ENCODE results near the gene CCL4.
A peak's percentile ranks its signal among the peaks of the same experiment; 100 is the strongest.

The CCL4 gene

DNA sequence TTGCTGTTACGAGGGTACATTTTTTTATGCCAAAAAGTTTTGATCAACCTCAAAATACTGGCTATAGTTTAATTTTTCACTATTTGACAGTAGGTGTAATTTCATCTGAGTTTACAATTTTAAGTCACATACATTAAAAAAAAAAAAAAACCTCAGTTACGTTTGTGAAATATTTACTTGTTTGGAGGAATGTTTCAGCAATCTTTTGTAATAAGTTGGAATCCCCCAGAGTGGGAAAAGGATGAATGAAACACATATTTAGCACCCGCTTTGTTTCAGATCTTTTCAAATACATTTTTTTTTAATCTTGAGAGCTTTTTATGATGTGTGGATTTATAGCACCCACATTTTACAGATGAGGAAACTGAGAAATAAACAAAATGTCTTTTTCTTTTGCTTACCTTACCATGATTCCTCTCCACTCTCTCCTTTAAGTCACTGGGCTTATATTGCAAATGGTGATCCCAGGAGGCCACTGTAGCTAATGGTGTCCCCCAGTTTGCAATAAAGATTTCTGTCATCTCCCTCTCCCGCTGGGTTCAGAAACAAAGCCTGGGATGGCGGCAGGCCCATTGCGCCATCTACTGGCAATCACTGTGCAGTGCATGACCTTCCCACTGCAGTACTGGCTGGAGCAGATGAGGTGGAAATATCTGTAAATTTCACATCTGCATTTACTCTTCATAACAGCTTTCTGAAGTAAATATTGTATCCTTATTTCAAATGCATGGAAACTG is 45.1 kb downstream of the CCL4 start:
- no peaks in the 10 kb centered on the region for H3K9me3 ChIP-seq (replicated peaks; ENCODE audit: insufficient read depth, low read length)
- H3K4me2 ChIP-seq (ENCODE audit: low read depth, low read length) = peak overlapping the region; percentile 7; the same call in 1 of the 2 replicates
- no peaks in the 10 kb centered on the region for H3K9me2 ChIP-seq (replicated peaks; ENCODE audit: insufficient read depth, low read length)
- no peak overlapping the region for H3K27ac ChIP-seq (ENCODE audit: low read length)
- peak overlapping the region; percentile 1; the same call in 1 of the 2 replicates for H3K9ac ChIP-seq (ENCODE audit: low read length)
- no peaks in the 10 kb centered on the region for H4K20me1 ChIP-seq (ENCODE audit: insufficient read depth, low read length)
- no peaks in the 10 kb centered on the region for H3K27me3 ChIP-seq (replicated peaks; ENCODE audit: insufficient read depth, low read length)
- H3F3A ChIP-seq (ENCODE audit: insufficient read depth, low read length) = no peaks in the 10 kb centered on the region
- peaks cover 37% of the 10 kb centered on the region for H3K4me1 ChIP-seq (ENCODE audit: low read length)
- H3K79me2 ChIP-seq (ENCODE audit: low read length) = no peaks in the 10 kb centered on the region
- no peak overlapping the region for H3K4me3 ChIP-seq (ENCODE audit: low read length)
- DNase-seq = peak; percentile 78
- H3K36me3 ChIP-seq (replicated peaks; ENCODE audit: insufficient read depth, low read length) = no peaks in the 10 kb centered on the region
- TF ChIP-seq, protein P1, sequence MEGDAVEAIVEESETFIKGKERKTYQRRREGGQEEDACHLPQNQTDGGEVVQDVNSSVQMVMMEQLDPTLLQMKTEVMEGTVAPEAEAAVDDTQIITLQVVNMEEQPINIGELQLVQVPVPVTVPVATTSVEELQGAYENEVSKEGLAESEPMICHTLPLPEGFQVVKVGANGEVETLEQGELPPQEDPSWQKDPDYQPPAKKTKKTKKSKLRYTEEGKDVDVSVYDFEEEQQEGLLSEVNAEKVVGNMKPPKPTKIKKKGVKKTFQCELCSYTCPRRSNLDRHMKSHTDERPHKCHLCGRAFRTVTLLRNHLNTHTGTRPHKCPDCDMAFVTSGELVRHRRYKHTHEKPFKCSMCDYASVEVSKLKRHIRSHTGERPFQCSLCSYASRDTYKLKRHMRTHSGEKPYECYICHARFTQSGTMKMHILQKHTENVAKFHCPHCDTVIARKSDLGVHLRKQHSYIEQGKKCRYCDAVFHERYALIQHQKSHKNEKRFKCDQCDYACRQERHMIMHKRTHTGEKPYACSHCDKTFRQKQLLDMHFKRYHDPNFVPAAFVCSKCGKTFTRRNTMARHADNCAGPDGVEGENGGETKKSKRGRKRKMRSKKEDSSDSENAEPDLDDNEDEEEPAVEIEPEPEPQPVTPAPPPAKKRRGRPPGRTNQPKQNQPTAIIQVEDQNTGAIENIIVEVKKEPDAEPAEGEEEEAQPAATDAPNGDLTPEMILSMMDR (IDR thresholded peaks at IDR 0.05; ENCODE audit: low read length) = peak; percentile 100
- no peak for TF ChIP-seq EZH2 (optimal IDR thresholded peaks at IDR 0.05; ENCODE audit: low read depth, low read length)
- H2AFZ ChIP-seq (ENCODE audit: low read length) = peak overlapping the region; percentile 37

DNA sequence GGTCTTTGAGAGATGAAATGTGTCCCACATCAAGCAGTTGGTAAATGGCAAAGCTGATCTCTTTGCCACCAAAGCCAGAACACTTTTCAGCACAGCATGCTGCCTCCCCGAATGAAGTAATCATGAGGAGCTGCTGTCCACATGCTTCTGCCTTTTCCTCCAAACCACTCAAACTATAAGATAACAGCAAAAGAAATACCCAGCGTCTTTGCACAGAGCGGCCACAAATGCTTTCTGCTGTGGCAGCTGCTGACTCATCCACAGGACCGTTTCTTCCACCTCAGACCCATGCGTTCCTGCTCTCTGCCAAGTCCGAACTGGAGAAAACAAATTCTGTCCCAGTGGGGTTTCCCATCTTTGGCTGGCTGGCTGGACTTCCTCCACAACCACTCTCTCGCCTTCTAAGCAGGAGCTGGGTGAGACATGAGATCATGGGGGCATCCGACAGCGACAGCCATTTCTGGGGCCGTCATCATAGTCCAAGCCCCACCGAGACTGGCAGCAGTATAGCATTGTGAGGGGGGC is 45.7 kb downstream of the CCL4 start:
- peak overlapping the region; percentile 1; the same call in 1 of the 2 replicates for H3K9ac ChIP-seq (ENCODE audit: low read length)
- H3K4me2 ChIP-seq (ENCODE audit: low read depth, low read length) = peak overlapping the region; percentile 7; the same call in 1 of the 2 replicates
- H3F3A ChIP-seq (ENCODE audit: insufficient read depth, low read length) = no peaks in the 10 kb centered on the region
- H3K4me3 ChIP-seq (ENCODE audit: low read length) = no peak overlapping the region
- H3K27ac ChIP-seq (ENCODE audit: low read length) = no peak overlapping the region
- no peaks in the 10 kb centered on the region for H3K36me3 ChIP-seq (replicated peaks; ENCODE audit: insufficient read depth, low read length)
- peak overlapping the region; percentile 37 for H2AFZ ChIP-seq (ENCODE audit: low read length)
- TF ChIP-seq, protein P1 (IDR thresholded peaks at IDR 0.05; ENCODE audit: low read length) = no peak
- TF ChIP-seq EZH2phosphoT487 (IDR thresholded peaks at IDR 0.05; ENCODE audit: low read length) = no peak
- TF ChIP-seq EZH2 (optimal IDR thresholded peaks at IDR 0.05; ENCODE audit: low read depth, low read length) = no peak
- no peaks in the 10 kb centered on the region for H4K20me1 ChIP-seq (ENCODE audit: insufficient read depth, low read length)
- H3K9me2 ChIP-seq (replicated peaks; ENCODE audit: insufficient read depth, low read length) = no peaks in the 10 kb centered on the region
- H3K27me3 ChIP-seq (replicated peaks; ENCODE audit: insufficient read depth, low read length) = no peaks in the 10 kb centered on the region
- no peaks in the 10 kb centered on the region for H3K79me2 ChIP-seq (ENCODE audit: low read length)
- DNase-seq = no peak
- peaks cover 31% of the 10 kb centered on the region for H3K4me1 ChIP-seq (ENCODE audit: low read length)
- no peaks in the 10 kb centered on the region for H3K9me3 ChIP-seq (replicated peaks; ENCODE audit: insufficient read depth, low read length)

DNA sequence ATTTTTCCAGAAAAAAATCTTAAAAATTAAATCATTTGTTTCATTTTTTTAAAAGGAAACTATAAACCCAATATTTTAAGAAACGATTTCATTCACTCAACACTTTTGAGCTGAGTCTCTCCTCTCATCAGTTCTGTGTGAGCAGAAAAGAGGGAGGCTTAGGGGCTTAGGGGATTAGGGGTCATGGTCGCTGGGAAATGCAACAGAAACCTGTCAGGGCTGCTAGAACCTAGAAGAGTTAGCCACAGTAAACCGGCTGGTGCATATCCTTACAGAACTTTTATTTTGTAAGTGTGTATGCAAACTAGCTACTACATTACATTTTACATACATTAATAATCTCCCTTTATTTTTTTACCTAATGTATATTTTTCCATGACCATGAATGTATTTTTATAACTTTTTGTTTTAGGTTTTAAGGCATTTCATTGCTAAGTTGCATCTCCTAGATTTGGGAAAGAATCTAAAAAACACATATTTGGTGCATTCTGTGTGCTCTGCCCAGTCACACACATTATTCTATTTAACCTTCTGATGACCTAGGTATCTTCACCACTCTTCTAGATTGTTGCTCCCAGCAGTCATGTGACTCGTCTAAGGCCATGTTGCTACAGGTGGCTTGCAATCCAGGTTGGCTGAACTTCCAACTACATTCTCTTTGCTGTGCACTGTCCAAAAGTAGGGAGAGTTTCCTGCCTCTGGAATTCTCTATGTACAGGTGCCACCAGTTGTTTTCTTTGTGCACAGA is 48.4 kb downstream of the CCL4 start:
- no peaks in the 10 kb centered on the region for H3K79me2 ChIP-seq (ENCODE audit: low read length)
- H3K27me3 ChIP-seq (replicated peaks; ENCODE audit: insufficient read depth, low read length) = no peaks in the 10 kb centered on the region
- no peaks in the 10 kb centered on the region for H3F3A ChIP-seq (ENCODE audit: insufficient read depth, low read length)
- no peak overlapping the region for H3K4me3 ChIP-seq (ENCODE audit: low read length)
- H2AFZ ChIP-seq (ENCODE audit: low read length) = no peak overlapping the region
- H3K36me3 ChIP-seq (replicated peaks; ENCODE audit: insufficient read depth, low read length) = no peaks in the 10 kb centered on the region
- no peaks in the 10 kb centered on the region for H3K9me3 ChIP-seq (replicated peaks; ENCODE audit: insufficient read depth, low read length)
- no peak for TF ChIP-seq EZH2 (optimal IDR thresholded peaks at IDR 0.05; ENCODE audit: low read depth, low read length)
- TF ChIP-seq, protein P1 (IDR thresholded peaks at IDR 0.05; ENCODE audit: low read length) = no peak
- no peak for TF ChIP-seq EZH2phosphoT487 (IDR thresholded peaks at IDR 0.05; ENCODE audit: low read length)
- peaks cover 17% of the 10 kb centered on the region for H3K4me1 ChIP-seq (ENCODE audit: low read length)
- H3K4me2 ChIP-seq (ENCODE audit: low read depth, low read length) = no peak overlapping the region
- no peak overlapping the region for H3K9ac ChIP-seq (ENCODE audit: low read length)
- H4K20me1 ChIP-seq (ENCODE audit: insufficient read depth, low read length) = no peaks in the 10 kb centered on the region
- H3K9me2 ChIP-seq (replicated peaks; ENCODE audit: insufficient read depth, low read length) = no peaks in the 10 kb centered on the region
- no peak for DNase-seq
- no peak overlapping the region for H3K27ac ChIP-seq (ENCODE audit: low read length)
